MM.1S (cell line): ENCODE measurements around the gene OIT3.

Source experiments
- DNase-seq: peaks from one replicate; pipeline ENCODE4 v3.0.0-alpha.2; 2015
- H2AFZ ChIP-seq: fragments of 300-600 bp; sonication (generic); 2 replicates; pipeline ENCODE4 v1.6.0; 2016; ENCODE audit warnings: antibody characterized with exemption, low read length
- H3F3A ChIP-seq: fragments of 300-600 bp; sonication (generic); 2 replicates; pipeline ENCODE4 v1.6.1; 2016; ENCODE audit warnings: mild to moderate bottlenecking, antibody characterized with exemption, low read length, moderate library complexity, mixed read lengths; ENCODE audit not compliant: insufficient read depth
- H3K27ac ChIP-seq: fragments of 300-600 bp; sonication (generic); 2 replicates; pipeline ENCODE4 v1.5.1; 2016; ENCODE audit warnings: mild to moderate bottlenecking, low read length
- H3K27me3 ChIP-seq: fragments of 300-600 bp; sonication (generic); replicated peaks from 2 replicates; pipeline ENCODE4 v1.6.0; 2016; ENCODE audit warnings: low read length; ENCODE audit not compliant: insufficient read depth
- H3K36me3 ChIP-seq: fragments of 300-600 bp; sonication (generic); replicated peaks from 2 replicates; pipeline ENCODE4 v1.6.1; 2016; ENCODE audit warnings: mild to moderate bottlenecking, low read length, mixed read lengths; ENCODE audit not compliant: insufficient read depth
- H3K4me1 ChIP-seq: fragments of 300-600 bp; sonication (generic); 2 replicates; pipeline ENCODE4 v1.6.1; 2016; ENCODE audit warnings: low read length, mixed read lengths
- H3K4me2 ChIP-seq: fragments of 300-600 bp; sonication (generic); 2 replicates; pipeline ENCODE4 v1.6.0; 2016; ENCODE audit warnings: low read depth, low read length
- H3K4me3 ChIP-seq: fragments of 300-600 bp; sonication (generic); 2 replicates; pipeline ENCODE4 v1.5.1; 2016; ENCODE audit warnings: low read length, mixed read lengths
- H3K79me2 ChIP-seq: fragments of 300-600 bp; sonication (generic); 2 replicates; pipeline ENCODE4 v1.6.1; 2016; ENCODE audit warnings: mixed run types, low read length, mixed read lengths
- H3K9ac ChIP-seq: fragments of 300-600 bp; sonication (generic); 2 replicates; pipeline ENCODE4 v1.6.1; 2016; ENCODE audit warnings: low read length, mixed read lengths
- H3K9me2 ChIP-seq: fragments of 300-600 bp; sonication (generic); replicated peaks from 2 replicates; pipeline ENCODE4 v1.6.1; 2016; ENCODE audit warnings: mild to moderate bottlenecking, low read length, mixed read lengths; ENCODE audit not compliant: insufficient read depth
- H3K9me3 ChIP-seq: fragments of 300-600 bp; sonication (generic); replicated peaks from 2 replicates; pipeline ENCODE4 v1.6.1; 2016; ENCODE audit warnings: mild to moderate bottlenecking, low read length, mixed read lengths; ENCODE audit not compliant: insufficient read depth
- H4K20me1 ChIP-seq: fragments of 300-600 bp; sonication (generic); 2 replicates; pipeline ENCODE4 v1.6.1; 2016; ENCODE audit warnings: mild to moderate bottlenecking, low read length, moderate library complexity, mixed read lengths; ENCODE audit not compliant: insufficient read depth
- EZH2 ChIP-seq: fragments of 300-600 bp; sonication (generic); optimal IDR thresholded peaks from 2 replicates; pipeline ENCODE3; 2017; ENCODE audit warnings: low read depth, mild to moderate bottlenecking, antibody characterized with exemption, low read length, mixed read lengths
- EZH2phosphoT487 ChIP-seq: fragments of 300-600 bp; sonication (generic); IDR thresholded peaks from 2 replicates; pipeline ENCODE4 v1.6.1; 2018; ENCODE audit warnings: antibody characterized with exemption, low read length
- TF ChIP-seq, protein P1 (sequence below): fragments of 300-600 bp; sonication (generic); IDR thresholded peaks from 2 replicates; pipeline ENCODE4 v1.5.1; 2016; ENCODE audit warnings: antibody characterized with exemption, low read length, mixed read lengths

OIT3 gene

DNA sequence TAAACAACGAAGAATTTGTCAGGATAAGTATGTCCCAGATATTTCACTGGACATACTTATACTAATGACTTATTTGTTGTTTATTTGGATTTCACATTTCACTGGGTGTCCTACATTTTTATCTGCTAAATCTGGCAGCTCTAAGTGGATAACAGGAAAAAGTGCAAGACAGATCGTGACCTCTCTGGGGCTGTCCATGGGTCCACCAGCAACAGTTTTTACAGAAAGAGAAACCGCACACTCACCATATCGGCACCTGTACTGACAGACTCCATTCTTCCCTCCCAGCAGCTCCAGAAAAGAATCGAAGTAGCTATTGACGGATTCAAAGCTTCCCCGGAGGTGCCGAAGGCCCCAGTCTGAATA lies 60.7 kb downstream of the OIT3 start:
- Histone ChIP-seq H3K27me3 (no peaks in the 10 kb centered on the region), H3K9me3 (no peaks in the 10 kb centered on the region), H3K9me2 (no peaks in the 10 kb centered on the region), H3K4me1 (no peaks in the 10 kb centered on the region), H2AFZ (no peak overlapping the region), H3K27ac (no peak overlapping the region), H4K20me1 (no peaks in the 10 kb centered on the region), H3K4me3 (no peak overlapping the region), H3F3A (no peaks in the 10 kb centered on the region), H3K79me2 (no peaks in the 10 kb centered on the region), H3K9ac (no peak overlapping the region), H3K4me2 (no peak overlapping the region), H3K36me3 (no peaks in the 10 kb centered on the region)
- TF ChIP-seq, protein P1, sequence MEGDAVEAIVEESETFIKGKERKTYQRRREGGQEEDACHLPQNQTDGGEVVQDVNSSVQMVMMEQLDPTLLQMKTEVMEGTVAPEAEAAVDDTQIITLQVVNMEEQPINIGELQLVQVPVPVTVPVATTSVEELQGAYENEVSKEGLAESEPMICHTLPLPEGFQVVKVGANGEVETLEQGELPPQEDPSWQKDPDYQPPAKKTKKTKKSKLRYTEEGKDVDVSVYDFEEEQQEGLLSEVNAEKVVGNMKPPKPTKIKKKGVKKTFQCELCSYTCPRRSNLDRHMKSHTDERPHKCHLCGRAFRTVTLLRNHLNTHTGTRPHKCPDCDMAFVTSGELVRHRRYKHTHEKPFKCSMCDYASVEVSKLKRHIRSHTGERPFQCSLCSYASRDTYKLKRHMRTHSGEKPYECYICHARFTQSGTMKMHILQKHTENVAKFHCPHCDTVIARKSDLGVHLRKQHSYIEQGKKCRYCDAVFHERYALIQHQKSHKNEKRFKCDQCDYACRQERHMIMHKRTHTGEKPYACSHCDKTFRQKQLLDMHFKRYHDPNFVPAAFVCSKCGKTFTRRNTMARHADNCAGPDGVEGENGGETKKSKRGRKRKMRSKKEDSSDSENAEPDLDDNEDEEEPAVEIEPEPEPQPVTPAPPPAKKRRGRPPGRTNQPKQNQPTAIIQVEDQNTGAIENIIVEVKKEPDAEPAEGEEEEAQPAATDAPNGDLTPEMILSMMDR = no peak
- TF ChIP-seq EZH2phosphoT487 = no peak
- no peak for TF ChIP-seq EZH2
- no peak for DNase-seq

DNA sequence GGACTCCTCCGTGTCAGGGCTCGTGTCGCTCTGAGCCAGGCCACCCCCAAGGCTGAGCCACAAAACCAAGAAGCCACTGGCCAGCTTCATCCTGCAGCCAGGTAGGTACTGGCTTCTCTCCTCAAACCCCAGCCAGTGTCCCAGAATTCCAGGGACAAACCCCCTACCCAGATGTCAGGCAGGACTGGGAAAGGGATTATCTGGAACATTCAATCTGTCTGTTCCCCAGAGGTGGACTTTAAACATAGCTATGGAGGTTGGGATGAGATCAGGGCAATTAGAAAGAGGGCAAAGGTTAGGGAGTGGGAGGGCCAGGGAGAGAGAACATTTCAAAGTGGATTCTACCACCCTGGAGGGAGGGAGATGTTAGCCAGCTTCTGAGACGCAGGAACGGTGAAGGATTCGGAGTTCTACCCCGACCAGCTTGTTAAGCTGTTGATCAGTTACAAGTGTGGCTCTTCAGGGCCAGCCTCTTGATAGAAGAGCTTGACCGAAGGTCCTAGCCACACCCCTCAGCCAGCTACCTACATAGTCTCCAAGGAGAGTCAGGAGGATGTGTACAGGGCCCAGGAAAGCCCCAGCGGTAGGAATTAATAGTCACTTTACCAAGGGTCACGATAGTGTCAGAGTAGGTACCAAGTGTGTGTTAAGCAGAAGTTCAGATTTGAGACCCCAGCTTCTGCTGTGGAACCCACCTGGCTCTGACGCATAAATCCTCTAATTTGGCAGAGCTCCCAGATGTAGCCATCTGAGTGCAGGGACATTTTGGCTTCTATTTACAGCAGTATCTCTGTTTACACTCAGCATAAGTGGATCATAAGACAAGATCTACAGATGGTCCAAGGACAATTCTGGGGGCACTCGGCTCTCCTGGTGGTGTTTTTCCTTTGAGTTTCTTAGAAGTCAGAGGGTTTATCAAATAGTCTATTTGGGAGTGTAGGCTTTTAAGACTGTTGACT lies 61.3 kb downstream of the OIT3 start, which contains the start of gene PLA2G12B:
PLA2G12B (minus strand) TSS at position 211 of the 959 bp plus-strand sequence; CDS start at position 90, 121 bp downstream.
- no peaks in the 10 kb centered on the region for H3K4me1 ChIP-seq
- H3K27ac ChIP-seq = no peak within 1 kb of the TSS
- no peak within 1 kb of the TSS for H3K4me3 ChIP-seq
- TF ChIP-seq, protein P1 = no peak
- TF ChIP-seq EZH2 (no peak), EZH2phosphoT487 (no peak)
- H3K4me2 ChIP-seq = no peak within 1 kb of the TSS
- H3K79me2 ChIP-seq = no peaks in the 10 kb centered on the region
- no peak within 1 kb of the TSS for H2AFZ ChIP-seq
- H3K9me2 ChIP-seq = no peaks in the 10 kb centered on the region
- H3K27me3 ChIP-seq = no peaks in the 10 kb centered on the region
- no peak within 1 kb of the TSS for H3K9ac ChIP-seq
- no peaks in the 10 kb centered on the region for H3F3A ChIP-seq
- no peaks in the 10 kb centered on the region for H3K9me3 ChIP-seq
- no peaks in the 10 kb centered on the region for H4K20me1 ChIP-seq
- H3K36me3 ChIP-seq = no peaks in the 10 kb centered on the region
- no peak for DNase-seq

DNA sequence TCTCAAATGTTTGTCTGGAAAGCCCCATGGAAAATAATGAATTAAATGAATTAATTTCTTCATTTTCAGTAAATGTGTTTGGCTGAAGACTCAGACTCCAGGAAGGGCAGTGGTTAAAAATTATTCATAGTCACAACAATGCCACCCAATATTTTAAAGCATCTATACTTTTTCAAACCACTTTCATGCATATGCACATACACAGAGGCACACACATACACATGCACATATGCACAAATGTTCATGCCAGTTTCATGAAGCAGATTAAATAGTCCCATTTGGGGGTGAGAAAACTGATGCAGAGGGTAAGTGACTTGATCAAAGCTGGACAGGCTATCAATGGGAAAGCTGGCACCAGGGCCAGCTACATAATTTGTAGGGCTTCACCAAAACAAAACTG lies 62.5 kb downstream of the OIT3 start:
- no peak overlapping the region for H3K4me2 ChIP-seq
- no peaks in the 10 kb centered on the region for H3K4me1 ChIP-seq
- no peak overlapping the region for H2AFZ ChIP-seq
- H3K36me3 ChIP-seq = no peaks in the 10 kb centered on the region
- H3K27ac ChIP-seq = no peak overlapping the region
- H3K9ac ChIP-seq = no peak overlapping the region
- no peaks in the 10 kb centered on the region for H3K79me2 ChIP-seq
- H3K9me3 ChIP-seq = no peaks in the 10 kb centered on the region
- no peaks in the 10 kb centered on the region for H3K27me3 ChIP-seq
- H3K4me3 ChIP-seq = no peak overlapping the region
- no peaks in the 10 kb centered on the region for H3K9me2 ChIP-seq
- TF ChIP-seq EZH2 (no peak), EZH2phosphoT487 (no peak)
- TF ChIP-seq, protein P1 = no peak
- H3F3A ChIP-seq = no peaks in the 10 kb centered on the region
- DNase-seq = no peak
- no peaks in the 10 kb centered on the region for H4K20me1 ChIP-seq
